Measurements from ENCODE around the gene CBY1. TPM values are rescaled to one million over a fixed set of nuclear protein-coding genes. Genes with fewer than 3 reads are reported as not detected.
"Not testable (repeated sequence)": the region's sequence is repeated elsewhere in the genome, so short reads cannot be mapped to it uniquely, and the experiment has no call there.

CBY1 gene
- polyA plus RNA-seq (2013, experiment 1 of 2; ENCODE audit: insufficient read length): 24.6 TPM
- 20.1 TPM for polyA plus RNA-seq (2013, experiment 2 of 2; ENCODE audit: insufficient read length)

DNA sequence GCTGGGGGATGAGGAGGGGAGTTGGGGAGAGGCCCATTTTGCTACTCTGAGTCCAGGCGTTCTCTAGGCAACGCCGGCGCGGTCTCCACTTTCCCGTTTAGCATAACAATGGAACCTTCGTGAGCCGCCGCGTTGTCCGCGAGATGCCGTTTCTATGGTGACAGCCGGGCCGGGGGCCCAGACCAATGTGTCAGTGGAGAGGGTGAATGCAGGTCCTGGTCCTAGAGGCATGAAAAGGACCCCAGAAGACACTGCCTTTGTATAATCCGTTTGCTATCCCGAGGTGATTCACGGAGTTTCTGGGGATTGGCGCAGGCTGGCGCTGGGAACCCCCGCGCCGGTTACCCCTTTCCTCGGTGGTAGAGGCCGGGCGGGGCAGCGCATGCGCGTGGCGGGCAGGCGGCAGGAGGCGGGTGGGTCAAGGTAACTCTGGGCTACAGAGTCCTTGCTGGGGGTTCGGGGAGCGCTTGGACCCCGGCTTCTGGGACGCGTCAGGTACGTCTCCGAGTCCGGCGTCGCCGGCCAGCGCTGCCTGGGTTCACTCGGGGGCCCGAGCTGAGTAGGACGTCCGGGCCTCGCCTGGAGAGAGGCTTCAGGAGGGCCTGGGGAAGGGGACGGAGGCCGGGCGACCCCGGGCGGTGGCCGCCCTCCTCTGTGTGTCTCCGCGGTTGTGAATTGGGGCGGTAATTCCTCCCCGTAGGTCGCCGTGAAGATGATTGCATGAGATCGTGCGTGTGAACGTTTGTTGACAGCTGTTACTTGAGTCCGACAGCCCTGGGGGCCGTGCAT is at the start of gene CBY1, which contains the start of gene FAM227A:
CBY1 (plus strand) TSS at position 383 of the 789 bp plus-strand sequence. CDS start 11,417 bp downstream, outside the sequence.
FAM227A (minus strand) TSS at position 137 of the 789 bp plus-strand sequence. CDS start 6,224 bp downstream, outside the sequence.
- peak; percentile 84 for DNase-seq

DNA sequence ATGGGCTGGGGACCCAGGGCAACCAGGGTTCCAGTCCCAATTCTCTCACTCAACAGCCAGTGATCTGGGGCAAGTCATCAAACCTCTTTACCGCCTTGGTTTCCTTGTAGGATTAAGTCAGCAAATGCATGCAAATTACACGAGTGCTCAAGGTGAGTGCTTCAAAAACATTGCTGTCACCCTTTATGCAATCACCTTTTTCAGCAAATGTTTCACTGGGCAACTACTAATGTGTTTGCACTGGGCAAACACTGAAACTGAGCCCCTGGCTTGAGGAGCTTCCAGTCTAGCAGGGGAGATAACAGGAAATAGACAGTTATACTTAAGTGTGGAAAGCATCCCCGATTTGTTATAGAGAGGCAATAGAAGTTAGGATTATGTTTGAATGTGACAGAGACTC is 48.8 kb upstream of the CBY1 start:
- DNase-seq: no peak

DNA sequence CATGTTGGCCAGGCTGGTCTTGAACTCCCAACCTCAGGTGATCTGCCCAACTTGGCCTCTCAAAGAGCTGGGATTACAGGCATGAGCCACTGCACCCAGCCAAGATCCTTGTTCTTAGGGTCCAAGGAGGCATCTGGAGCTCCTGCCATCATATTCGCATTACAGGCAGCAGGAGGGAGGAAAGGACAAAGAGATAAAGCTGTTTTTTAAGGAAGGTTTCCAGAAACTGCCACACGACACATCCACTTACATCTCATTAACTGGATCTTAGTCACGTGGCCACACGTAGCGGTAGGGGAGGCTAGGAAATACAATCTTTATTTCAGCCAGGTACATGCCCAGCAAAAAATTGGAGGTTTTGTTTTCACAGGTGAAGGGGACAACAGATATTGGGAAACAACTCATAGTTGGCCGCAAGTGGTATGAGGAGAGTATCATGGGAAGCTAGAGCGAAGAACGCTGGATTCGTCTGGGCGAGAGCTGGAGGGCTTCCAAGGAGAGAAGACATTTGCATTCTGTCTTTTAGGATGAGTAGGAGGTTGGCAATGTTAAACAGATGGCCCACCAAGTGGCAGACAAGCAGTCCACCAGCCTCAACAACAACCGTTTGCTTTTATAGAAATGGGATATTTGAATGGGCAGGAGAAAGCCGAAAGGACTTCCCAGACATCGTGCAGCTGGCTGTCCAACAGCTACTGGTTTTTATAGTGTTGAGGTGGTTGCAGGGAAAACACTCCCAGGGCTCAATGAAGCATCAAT is 47.3 kb upstream of the CBY1 start:
- no peak for DNase-seq

DNA sequence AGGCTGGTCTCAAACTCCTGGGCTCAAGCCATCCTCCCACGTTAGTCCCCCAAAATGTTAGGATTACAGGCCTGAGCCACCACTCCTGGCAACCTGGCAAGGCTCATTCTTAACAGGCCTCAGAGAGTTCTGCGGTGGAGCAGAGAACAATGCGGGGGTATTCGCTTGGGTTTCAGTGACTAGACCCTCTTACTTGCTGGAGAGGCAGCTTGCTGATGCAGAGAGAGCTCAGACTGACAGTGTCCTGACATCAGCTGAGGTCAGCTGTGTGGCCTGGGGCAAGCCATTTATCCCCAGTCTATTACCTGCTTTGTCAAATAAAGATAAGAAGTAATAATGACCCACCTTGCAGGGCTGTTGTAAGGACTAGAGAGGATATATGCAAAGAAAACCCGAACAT is 46.2 kb upstream of the CBY1 start:
- no peak for DNase-seq

DNA sequence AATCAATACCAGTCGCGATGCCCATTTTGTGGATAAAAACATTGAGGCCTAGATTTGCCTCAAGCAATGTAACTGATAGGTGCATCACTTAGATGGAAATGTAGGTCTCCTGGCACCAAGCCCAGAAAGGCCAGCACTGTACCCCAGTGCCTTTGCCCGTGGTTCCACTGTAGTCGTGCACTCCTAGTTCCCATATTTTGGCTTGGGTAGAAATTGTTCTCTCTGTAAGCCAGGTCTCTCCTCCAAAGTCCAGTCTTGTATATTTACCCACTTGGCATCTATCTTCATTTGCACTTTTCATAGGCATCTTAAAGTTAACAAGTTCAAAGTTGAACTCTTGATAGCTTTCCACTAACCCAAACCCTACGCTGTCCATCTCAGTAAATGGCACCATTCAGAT is 44.9 kb upstream of the CBY1 start:
- DNase-seq: no peak

DNA sequence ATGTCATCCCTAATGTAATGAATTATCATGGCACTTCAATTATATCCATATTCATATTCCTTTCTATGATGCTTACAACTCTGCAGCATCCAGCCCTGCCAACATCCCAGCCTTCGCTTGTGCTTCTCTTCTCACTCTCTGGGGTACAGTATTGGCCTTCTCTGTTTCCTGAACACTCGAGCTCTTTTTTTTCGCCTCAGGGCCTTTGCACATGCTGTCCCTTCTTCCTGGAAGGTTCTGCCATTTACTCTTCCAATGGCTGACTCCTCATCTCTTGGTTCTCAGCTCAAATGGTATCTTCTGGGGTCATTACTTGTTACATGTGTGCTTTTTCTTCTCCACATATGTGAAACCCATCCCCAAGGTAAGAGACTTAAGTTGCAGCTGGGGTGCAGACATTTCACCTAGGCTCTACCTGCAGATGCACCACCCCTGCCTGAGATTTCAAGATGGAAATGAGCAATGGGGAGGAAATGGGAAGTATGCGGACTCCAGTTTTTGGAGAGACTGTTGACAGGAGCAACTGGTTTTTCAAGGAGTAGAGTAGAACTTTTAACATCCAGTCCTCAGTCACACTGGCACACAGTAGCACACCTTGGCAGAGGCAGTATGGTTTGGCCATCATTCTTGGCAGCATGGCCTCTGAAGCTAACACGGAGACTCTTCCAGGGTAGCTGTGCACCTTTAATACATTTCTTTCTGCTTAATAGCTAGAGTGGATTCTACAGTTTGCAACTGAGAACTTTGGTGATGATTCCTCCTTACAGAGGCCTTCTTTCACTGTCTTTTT is 44.0 kb upstream of the CBY1 start:
- no peak for DNase-seq

DNA sequence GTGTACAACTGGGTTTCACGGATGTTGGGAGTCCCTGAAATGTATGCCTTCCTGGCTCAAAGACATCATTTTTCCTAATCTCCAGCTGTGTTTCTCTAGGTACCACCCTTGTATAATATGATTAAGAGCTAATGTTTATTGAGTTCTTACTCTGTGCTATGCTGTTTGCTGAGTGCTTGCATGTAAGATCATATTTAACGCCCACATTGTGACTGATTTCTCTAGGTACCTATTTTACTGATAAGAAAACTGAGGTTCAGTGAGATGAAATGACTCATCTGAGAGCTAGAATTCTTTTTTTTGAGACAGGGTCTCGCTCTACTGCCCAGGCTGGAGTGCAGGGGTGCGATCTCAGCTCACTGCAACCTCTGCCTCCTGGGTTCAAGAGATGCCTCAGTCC is 42.9 kb upstream of the CBY1 start:
- no peak for DNase-seq

DNA sequence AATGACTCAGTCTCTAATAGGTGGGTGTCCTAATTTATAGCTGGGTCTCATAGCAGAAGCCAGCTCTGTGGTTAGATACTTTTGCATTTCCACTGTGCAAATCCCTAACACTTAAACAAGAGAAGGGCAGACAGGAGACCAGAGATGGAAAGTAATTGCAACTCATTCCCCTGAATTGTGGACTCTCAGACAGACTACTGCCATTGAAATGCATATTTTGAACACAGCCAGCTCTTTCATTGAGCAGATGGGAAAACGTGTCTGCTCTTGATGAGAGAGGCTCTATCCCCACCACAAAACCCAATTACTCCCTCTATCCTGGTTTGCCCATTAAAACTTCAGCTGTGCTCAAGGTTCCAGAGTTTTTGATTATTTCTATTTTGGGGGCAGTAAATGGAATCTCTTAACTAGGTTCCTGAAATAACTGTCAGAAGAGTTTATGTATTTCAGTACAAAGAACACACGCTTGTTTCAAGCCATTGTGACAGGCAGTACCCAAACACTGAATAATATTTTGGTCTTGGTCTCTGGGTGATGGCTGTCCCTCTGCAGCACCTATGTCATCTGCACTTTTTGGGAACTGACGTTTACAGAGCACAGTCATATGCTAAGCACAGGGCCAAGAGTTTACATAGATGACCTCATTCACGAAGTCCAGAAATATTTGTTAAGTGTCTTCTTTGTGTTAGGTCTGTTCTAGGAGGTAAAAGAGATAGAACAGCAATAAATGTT is 41.9 kb upstream of the CBY1 start:
- peak; percentile 20 for DNase-seq

DNA sequence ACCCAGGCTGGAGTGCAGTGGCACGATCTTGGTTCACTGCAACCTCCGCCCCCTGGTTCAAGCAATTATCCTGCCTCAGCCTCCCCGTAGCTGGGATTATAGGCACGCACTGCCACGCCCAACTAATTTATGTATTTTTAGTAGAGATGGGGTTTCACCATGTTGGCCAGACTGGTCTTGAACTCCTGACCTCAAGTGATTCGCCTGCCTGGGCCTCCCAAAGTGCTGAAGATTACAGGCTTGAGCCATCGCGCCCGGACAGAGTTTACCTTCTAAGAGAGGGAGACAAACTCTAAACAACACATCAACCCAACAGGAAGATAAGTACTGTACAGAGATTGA is 41.4 kb upstream of the CBY1 start:
- not testable (repeated sequence) for DNase-seq

DNA sequence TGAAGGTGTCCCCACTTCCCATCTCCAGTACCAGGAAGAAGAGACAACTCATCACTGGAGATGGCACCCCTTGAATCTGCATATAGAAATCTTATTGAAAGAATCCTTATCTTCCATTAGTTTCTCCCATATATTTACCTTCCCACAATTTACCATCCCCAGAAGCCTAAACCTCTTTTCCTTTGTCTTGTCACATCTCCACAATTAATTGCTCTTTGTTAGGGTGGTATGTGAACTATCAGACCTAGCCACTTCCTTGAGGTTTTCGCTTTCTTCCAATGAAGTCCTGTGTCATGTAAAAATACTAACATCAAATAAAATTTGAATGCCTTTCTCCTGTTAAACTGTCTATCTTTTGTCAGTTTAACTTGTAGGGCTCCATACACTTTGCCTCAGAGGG is 38.2 kb upstream of the CBY1 start:
- no peak for DNase-seq

DNA sequence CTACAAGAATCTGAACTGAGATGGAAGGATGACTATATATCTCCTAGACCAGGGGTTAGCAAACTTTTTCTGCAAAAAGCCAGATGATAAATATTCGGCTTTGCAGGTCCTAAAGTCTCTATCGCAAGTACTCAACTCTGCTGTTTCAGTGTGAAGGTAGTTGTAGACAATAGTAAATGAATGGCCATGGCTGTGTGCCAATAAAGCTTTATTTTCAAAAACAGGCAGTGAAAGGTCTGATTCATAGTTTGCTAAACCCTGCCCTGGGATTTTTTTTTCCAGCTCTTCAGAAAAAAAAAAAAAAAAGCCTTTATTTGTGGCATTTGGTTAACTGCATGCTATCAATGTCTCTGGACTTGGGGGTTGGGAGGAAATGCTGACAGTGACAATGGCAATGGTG is 37.8 kb upstream of the CBY1 start:
- no peak for DNase-seq

DNA sequence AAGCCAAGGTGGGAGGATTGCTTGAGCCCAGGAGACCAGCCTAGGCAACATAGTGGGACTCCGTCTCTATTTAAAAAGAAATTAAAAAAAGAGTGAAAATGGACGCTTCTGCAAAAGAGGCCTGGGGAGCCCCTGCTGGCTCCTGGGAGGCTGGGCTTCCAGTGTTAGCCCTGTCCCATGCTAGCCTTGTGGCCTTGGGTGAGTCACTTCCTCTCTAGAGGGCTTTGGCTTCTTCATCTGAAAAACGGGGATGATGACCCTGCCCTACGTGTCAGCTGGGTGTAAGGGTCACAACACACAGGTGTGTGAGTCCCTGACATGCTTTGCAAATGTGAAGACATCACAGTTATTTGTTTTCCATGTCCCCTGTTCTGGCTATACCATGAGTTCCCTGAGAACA is 33.1 kb upstream of the CBY1 start:
- no peak for DNase-seq

DNA sequence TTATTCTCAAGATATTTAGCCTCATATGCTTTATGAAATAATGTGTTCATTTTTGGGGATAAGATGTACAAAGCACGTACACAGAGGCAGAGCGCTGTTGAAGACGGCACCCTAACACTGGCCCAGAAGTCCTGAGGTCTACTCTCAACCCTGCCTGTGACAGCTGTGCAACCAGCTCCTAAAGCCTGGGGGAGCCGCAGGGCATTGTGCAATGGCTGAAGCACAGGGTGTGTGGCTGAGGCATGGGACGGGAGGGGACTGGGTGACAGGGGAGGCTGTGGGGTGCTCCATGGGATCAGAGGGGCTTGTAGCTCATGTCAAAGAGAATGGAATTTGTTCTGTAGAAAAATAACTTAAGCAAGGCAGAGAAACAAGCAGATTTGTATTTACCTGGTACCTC is 28.0 kb upstream of the CBY1 start:
- DNase-seq: no peak

DNA sequence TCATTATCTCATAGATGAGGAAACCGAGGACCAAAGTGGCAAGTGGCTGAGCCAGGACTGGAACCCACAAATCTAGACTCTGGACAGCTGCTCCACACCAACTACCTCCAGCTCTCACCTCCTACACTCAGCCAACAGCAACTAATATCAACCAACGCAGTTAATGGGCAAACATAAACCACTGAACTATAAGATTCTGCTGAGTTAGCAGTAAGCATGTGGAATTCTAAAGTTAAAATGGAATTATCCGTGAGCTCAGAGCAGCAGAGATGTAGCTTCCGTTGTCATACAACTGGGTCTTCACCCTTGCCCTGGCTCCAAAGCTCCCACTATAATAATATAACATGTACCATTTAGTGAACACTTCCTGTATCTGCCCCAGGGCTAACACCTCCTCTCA is 27.3 kb upstream of the CBY1 start:
- no peak for DNase-seq

DNA sequence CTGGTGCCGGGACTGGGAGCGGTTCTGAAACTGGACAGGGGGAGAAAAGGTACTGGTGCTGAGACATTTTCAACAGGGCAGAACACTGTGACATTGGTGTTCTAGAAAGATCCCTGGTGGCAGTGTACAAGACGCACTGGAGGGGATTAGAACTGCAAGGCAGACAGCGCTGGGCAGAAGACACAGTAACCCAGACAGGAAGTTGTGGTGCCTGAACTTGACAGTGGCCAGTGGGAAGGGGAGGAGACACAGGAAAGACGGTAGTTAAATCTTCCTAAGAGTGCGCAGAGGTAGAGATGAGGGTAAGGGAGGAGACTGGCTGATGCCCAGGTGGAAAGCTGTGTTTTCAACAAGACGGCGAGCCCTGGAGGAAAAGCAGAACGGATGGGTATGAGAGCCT is 24.7 kb upstream of the CBY1 start:
- no peak for DNase-seq

DNA sequence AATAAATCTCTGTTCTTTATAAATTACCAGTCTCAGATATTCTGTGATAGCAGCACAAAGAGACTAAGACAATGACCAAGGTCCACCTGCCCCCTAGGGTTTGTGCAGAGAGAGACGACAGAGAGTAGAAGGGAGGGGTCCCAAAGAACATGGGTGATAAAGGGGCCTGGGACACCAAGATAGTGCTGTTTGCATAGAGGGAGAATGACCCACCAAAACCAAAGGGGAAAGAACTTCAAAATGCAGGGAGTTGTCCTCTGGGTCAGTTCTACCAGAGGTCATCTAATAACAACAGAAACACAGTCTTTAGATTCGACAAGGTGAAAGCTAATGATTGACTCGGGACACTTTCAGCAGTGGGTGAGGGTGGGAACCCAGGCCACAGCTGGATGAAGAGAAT is 23.9 kb upstream of the CBY1 start:
- DNase-seq: no peak

DNA sequence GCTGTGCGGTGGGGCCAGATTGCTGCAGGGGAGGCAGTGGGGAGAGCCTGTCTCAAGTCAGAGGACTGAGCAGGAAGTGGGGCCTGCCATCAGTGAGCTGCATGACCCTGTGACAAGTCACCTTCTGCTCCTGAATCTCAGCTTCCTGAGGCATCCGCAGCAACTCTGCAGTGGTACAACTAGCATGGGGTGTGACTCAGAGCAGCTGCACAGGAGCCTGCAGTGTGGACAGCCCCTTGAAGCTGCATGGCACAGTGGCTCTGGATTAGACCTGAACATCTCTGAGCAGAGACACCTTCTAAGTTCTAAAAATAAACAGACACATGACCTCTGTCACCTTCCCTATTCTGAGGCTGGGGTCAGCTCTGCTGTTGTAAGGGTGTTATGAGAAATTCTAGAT is 18.2 kb upstream of the CBY1 start:
- DNase-seq: no peak

DNA sequence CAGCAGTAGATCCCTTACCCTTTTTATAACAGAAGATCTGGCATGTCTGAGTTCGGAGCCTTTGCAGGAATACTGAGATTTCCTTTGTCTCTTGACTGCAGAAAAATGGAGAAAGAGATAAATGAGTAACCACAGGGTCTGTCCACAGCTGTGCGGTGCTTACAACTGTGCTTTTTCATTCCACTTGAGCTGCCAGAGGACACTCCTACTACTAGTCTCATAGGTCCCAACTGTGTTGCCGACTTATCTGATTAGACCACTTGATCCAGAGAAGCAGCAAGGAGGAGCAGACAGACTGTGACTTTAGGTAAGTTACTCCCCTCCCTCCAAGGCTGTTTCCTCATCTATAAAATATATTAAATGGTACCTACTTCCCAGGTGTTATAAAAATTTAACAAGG is 17.7 kb upstream of the CBY1 start:
- no peak for DNase-seq

DNA sequence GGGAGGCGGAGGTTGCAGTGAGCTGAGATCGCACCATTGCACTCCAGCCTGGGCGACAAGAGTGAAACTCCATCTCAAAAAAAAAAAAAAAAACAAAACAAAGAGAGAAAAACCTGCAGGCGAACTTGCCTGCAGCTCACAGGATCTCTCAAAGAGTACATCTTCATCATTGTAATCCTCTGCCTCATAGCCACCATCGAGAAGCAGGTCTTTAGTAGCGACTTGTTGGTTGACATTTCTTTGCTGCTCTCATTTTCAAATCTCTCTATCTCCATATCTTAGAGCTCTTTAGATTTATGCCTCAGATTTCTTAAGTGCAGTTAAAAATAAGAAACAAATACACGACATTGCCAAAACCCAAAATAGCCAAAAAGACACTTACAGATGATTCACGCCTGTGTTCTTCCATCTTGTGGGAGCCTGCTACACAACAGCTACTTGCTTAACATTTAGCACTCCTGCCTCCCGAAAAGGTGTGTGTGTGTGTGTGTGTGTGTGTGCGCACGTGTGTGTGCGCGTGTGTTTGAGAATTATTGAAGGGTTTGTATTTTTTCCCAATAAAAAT is 14.9 kb upstream of the CBY1 start:
- no peak for DNase-seq

DNA sequence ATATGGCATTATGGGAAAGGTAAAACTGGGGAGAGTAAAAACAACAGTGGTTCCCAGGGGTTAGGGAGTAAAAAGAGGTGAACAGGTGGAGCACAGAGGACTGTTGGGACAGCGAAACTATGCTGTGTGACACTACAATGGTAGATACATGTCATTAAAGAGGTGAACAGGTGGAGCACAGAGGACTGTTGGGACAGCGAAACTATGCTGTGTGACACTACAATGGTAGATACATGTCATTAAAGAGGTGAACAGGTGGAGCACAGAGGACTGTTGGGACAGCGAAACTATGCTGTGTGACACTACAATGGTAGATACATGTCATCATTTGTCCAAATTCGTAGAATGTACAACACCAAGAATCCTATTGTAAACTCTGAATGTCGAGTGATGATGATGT is 12.2 kb upstream of the CBY1 start:
- DNase-seq: not testable (repeated sequence)

DNA sequence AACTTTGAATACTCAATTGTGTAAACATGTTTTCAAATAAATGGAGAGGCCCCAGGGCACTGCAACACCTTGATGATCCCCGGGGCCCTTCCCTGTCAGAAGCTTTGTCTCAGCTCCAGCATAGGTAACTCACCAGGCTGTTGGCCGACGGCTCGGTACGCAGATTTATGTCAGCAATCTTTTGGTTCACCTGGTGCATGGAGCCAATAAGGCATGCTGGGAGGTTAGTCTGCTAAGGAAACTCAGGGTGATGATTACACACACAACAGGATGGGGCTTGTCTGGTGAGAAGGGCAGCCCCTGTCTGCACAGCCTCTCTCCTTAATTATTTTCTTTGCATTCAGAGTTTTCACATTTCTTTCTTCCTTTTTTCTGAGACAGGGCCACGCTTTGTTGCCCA is 11.0 kb upstream of the CBY1 start:
- DNase-seq: no peak
